Panc1 (cell line): ENCODE results near the gene KLHDC7A. TPM values are rescaled to one million over a fixed set of nuclear protein-coding genes. Genes with fewer than 3 reads are reported as not detected.

Source experiments
- ATAC-seq: fragments of 200-7000 bp; cut with Tn5 transposase; 2 replicates; pipeline ENCODE4 v1.9.1; 2020; ENCODE audit warnings: mild to moderate bottlenecking, moderate library complexity
- BruUV-seq: library from RNA; stranded (reverse); fragments of 400-500 nt; replicated peaks from 2 replicates; lab custom pipeline; 2021; lab: Mats Ljungman, UMichigan
- CTCF ChIA-PET: fragments of 300-600 bp; sonication (Branson Sonifier 250); formaldehyde crosslinking; loops from one replicate; lab custom pipeline; 2022; ENCODE audit warnings: antibody characterized with exemption; lab: Charles Lee
- POLR2A ChIA-PET: fragments of 300-600 bp; sonication (Branson Sonifier 250); formaldehyde crosslinking; loops from one replicate; lab custom pipeline; 2022; ENCODE audit warnings: antibody characterized with exemption; lab: Charles Lee
- DNase-seq: peaks from one replicate; pipeline ENCODE4 v3.0.0-alpha.2; 2010; ENCODE audit warnings: low read depth, low spot score
- H3K27ac ChIP-seq: 2 replicates; pipeline ENCODE4 v1.5.1; 2011; ENCODE audit warnings: mild to moderate bottlenecking, low read length, inconsistent platforms
- H3K27me3 ChIP-seq: fragments of 200-500 bp; sonication (Bioruptor generic); 2 replicates; pipeline ENCODE4 v1.6.0; 2014; ENCODE audit warnings: low read length, inconsistent platforms; ENCODE audit not compliant: control insufficient read depth, insufficient read depth
- H3K36me3 ChIP-seq: fragments of 200-500 bp; sonication (Bioruptor generic); 2 replicates; pipeline ENCODE4 v1.5.1; 2014; ENCODE audit warnings: inconsistent platforms, mild to moderate bottlenecking, low read length, moderate library complexity; ENCODE audit not compliant: control insufficient read depth, insufficient read depth
- H3K4me1 ChIP-seq: 2 replicates; pipeline ENCODE4 v1.5.1; 2011; ENCODE audit warnings: inconsistent platforms, mild to moderate bottlenecking, low read length, moderate library complexity; ENCODE audit not compliant: control insufficient read depth, insufficient read depth
- H3K4me3 ChIP-seq, 2 experiments: 2 replicates each; pipeline ENCODE4 v1.5.1; 2011 to 2012; ENCODE audit warnings: low read depth in 2 of 2, low read length in 2 of 2, mild to moderate bottlenecking in 2 of 2, inconsistent platforms in 1 of 2, moderate library complexity in 1 of 2
- H3K9me3 ChIP-seq: fragments of 200-500 bp; sonication (Bioruptor generic); 2 replicates; pipeline ENCODE4 v1.5.1; 2014; ENCODE audit warnings: low read depth, mild to moderate bottlenecking, inconsistent platforms, low read length, moderate library complexity; ENCODE audit not compliant: control insufficient read depth, insufficient read depth
- POLR2AphosphoS5 ChIP-seq: IDR thresholded peaks from 2 replicates; pipeline ENCODE4 v1.6.1; 2012; ENCODE audit warnings: mild to moderate bottlenecking, low read depth, low read length, moderate library complexity
- SIN3A ChIP-seq: IDR thresholded peaks from 2 replicates; pipeline ENCODE4 v1.6.1; 2012; ENCODE audit warnings: low read depth, mild to moderate bottlenecking, low read length, moderate library complexity, borderline replicate concordance; ENCODE audit not compliant: insufficient read depth
- TCF7L2 ChIP-seq: IDR thresholded peaks from 2 replicates; pipeline ENCODE4 v1.6.1; 2011; ENCODE audit warnings: mild to moderate bottlenecking, low read depth, low read length, inconsistent platforms
- in situ Hi-C: cut with HindIII; loops from 2 replicates; pipeline ENCODE4 v1.10.0; 2016; ENCODE audit warnings: low sequenced_read_pairs, low pct_unique_long_range_greater_than_20kb
- intact Hi-C: fragments of 100-400 bp; cut with micrococcal nuclease; formaldehyde crosslinking; loops from one replicate; pipeline ENCODE4 v1.10.0; 2022; ENCODE audit not compliant: unreplicated experiment
- total RNA-seq: library from RNA; stranded (reverse); gene quantifications from one replicate; pipeline ENCODE4 v1.2.1, GENCODE V29; 2021; ENCODE audit not compliant: unreplicated experiment
- TF ChIP-seq, protein P1 (sequence below): fragments of 450-650 bp; IDR thresholded peaks from 2 replicates; pipeline ENCODE4 v1.5.1; 2017; ENCODE audit warnings: mild to moderate bottlenecking
- TF ChIP-seq, protein P2 (sequence below), 2 experiments: IDR thresholded peaks; 2 replicates each; pipeline ENCODE4 v1.6.1; 2011 to 2012; ENCODE audit warnings: low read depth in 2 of 2, control low read depth in 1 of 2, low read length in 1 of 2, mild to moderate bottlenecking in 1 of 2, moderate library complexity in 1 of 2; ENCODE audit not compliant: insufficient read depth in 1 of 2

Gene KLHDC7A
- total RNA-seq, 1 experiment from 2014 or later = 0.31 TPM

DNA sequence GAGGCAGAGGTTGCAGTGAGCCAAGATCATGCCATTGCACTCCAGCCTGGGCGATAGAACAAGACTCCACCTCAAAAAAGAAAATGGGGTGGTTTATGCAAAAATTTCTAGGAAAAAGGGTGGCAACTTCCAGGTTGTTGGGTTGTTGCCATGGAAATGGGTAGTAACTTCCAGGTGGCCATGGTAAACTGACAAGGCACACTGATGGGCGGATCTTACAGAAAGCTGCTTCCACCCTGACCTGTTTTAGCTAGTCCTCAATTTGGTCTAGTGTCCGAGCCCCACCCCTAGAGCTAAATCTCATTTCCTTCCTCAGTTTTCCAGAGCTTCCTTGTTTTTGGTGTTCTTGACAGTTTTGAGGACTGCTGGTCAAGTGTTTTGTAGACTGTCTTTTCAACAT, 13.6 kb downstream of the KLHDC7A start:
- BruUV-seq = no TSS peak
- no peak for TF ChIP-seq TCF7L2
- TF ChIP-seq, protein P1, sequence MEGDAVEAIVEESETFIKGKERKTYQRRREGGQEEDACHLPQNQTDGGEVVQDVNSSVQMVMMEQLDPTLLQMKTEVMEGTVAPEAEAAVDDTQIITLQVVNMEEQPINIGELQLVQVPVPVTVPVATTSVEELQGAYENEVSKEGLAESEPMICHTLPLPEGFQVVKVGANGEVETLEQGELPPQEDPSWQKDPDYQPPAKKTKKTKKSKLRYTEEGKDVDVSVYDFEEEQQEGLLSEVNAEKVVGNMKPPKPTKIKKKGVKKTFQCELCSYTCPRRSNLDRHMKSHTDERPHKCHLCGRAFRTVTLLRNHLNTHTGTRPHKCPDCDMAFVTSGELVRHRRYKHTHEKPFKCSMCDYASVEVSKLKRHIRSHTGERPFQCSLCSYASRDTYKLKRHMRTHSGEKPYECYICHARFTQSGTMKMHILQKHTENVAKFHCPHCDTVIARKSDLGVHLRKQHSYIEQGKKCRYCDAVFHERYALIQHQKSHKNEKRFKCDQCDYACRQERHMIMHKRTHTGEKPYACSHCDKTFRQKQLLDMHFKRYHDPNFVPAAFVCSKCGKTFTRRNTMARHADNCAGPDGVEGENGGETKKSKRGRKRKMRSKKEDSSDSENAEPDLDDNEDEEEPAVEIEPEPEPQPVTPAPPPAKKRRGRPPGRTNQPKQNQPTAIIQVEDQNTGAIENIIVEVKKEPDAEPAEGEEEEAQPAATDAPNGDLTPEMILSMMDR = no peak
- TF ChIP-seq SIN3A = no peak
- TF ChIP-seq, protein P2, sequence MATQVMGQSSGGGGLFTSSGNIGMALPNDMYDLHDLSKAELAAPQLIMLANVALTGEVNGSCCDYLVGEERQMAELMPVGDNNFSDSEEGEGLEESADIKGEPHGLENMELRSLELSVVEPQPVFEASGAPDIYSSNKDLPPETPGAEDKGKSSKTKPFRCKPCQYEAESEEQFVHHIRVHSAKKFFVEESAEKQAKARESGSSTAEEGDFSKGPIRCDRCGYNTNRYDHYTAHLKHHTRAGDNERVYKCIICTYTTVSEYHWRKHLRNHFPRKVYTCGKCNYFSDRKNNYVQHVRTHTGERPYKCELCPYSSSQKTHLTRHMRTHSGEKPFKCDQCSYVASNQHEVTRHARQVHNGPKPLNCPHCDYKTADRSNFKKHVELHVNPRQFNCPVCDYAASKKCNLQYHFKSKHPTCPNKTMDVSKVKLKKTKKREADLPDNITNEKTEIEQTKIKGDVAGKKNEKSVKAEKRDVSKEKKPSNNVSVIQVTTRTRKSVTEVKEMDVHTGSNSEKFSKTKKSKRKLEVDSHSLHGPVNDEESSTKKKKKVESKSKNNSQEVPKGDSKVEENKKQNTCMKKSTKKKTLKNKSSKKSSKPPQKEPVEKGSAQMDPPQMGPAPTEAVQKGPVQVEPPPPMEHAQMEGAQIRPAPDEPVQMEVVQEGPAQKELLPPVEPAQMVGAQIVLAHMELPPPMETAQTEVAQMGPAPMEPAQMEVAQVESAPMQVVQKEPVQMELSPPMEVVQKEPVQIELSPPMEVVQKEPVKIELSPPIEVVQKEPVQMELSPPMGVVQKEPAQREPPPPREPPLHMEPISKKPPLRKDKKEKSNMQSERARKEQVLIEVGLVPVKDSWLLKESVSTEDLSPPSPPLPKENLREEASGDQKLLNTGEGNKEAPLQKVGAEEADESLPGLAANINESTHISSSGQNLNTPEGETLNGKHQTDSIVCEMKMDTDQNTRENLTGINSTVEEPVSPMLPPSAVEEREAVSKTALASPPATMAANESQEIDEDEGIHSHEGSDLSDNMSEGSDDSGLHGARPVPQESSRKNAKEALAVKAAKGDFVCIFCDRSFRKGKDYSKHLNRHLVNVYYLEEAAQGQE (IDR thresholded peaks at IDR 0.05; ENCODE audit: insufficient read depth in 1 of 2, low read depth in 2 of 2, low read length in 1 of 2) = no peak
- TF ChIP-seq POLR2AphosphoS5 = no peak
- Histone ChIP-seq H3K9me3 (no peaks in the 10 kb centered on the region), H3K27me3 (peaks cover 11% of the 10 kb centered on the region; the same call in 1 of the 2 replicates), H3K4me3 (no peak overlapping the region), H3K36me3 (no peaks in the 10 kb centered on the region), H3K4me1 (no peaks in the 10 kb centered on the region), H3K27ac (no peak overlapping the region)
- POLR2A ChIA-PET = no interaction called here
- in situ Hi-C loops (no loop called here), intact Hi-C loops (no loop called here)
- no peak for ATAC-seq
- DNase-seq = no peak
- CTCF ChIA-PET = no interaction called here

DNA sequence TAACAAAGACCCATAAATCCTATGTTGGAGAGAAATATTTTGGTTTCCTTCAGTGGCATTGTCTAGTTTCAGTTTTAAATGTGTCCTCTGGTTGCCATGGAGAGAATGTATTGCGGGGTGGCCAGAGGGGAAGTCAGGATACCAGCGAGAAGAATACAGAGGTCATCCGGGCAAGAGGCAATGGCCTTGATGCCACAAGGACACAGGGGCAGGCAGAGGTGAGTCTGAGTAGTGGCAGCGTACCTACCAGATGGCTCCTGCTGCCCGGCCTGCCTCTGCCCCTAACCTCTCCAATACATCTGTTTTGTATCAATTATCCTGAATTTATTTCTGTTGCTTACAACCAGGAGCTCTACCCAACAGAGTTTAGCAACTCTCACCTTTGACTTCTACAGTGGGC, 14.9 kb downstream of the KLHDC7A start:
- no peaks in the 10 kb centered on the region for H3K9me3 ChIP-seq
- H3K4me1 ChIP-seq = no peaks in the 10 kb centered on the region
- BruUV-seq = no TSS peak
- H3K27me3 ChIP-seq = peaks cover 13% of the 10 kb centered on the region; the same call in 1 of the 2 replicates
- ChIA-PET POLR2A (no interaction called here), CTCF (no interaction called here)
- in situ Hi-C loops = no loop called here
- intact Hi-C loops = no loop called here
- DNase-seq (no peak), ATAC-seq (no peak)
- H3K27ac ChIP-seq = no peak overlapping the region
- no peak overlapping the region for H3K4me3 ChIP-seq
- TF ChIP-seq, protein P2 (IDR thresholded peaks at IDR 0.05; ENCODE audit: insufficient read depth in 1 of 2, low read depth in 2 of 2, low read length in 1 of 2) = no peak
- TF ChIP-seq POLR2AphosphoS5 = no peak
- TF ChIP-seq, protein P1 = no peak
- no peak for TF ChIP-seq TCF7L2
- no peak for TF ChIP-seq SIN3A
- H3K36me3 ChIP-seq = no peaks in the 10 kb centered on the region
